ENCODE data around the gene UBQLN3.

GRCh38 chr11:5534046-5534445 is 24.3 kb upstream of the UBQLN3 start:
- TF ChIP-seq, protein P1, sequence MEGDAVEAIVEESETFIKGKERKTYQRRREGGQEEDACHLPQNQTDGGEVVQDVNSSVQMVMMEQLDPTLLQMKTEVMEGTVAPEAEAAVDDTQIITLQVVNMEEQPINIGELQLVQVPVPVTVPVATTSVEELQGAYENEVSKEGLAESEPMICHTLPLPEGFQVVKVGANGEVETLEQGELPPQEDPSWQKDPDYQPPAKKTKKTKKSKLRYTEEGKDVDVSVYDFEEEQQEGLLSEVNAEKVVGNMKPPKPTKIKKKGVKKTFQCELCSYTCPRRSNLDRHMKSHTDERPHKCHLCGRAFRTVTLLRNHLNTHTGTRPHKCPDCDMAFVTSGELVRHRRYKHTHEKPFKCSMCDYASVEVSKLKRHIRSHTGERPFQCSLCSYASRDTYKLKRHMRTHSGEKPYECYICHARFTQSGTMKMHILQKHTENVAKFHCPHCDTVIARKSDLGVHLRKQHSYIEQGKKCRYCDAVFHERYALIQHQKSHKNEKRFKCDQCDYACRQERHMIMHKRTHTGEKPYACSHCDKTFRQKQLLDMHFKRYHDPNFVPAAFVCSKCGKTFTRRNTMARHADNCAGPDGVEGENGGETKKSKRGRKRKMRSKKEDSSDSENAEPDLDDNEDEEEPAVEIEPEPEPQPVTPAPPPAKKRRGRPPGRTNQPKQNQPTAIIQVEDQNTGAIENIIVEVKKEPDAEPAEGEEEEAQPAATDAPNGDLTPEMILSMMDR (IDR thresholded peaks at IDR 0.05): no peak
- no peak for TF ChIP-seq ZFX (IDR thresholded peaks at IDR 0.05; ENCODE audit: borderline replicate concordance)
